Suprapubic skin (tissue), 4 donors: Measurements from ENCODE around the gene TBCE. TPM values are rescaled to one million over a fixed set of nuclear protein-coding genes. Genes with fewer than 3 reads are reported as not detected.

ENCODE experiments used
- DNase-seq, 2 donors: peaks; one replicate each; pipeline ENCODE4 v3.0.0-alpha.2; 2019; ENCODE audit warnings: low spot score in 2 of 2
- H3K27ac ChIP-seq: fragments of 200-600 bp; sonication (generic); one replicate; pipeline ENCODE4 v1.5.1; 2019
- H3K27me3 ChIP-seq: fragments of 200-600 bp; sonication (generic); one replicate; pipeline ENCODE4 v1.5.1; 2019
- H3K36me3 ChIP-seq: fragments of 200-600 bp; sonication (generic); one replicate; pipeline ENCODE4 v1.5.1; 2019
- H3K4me1 ChIP-seq: fragments of 200-600 bp; sonication (generic); one replicate; pipeline ENCODE4 v1.5.1; 2019
- H3K4me3 ChIP-seq: fragments of 200-600 bp; sonication (generic); one replicate; pipeline ENCODE4 v1.5.1; 2019; ENCODE audit warnings: mild to moderate bottlenecking
- H3K9me3 ChIP-seq: fragments of 200-600 bp; sonication (generic); one replicate; pipeline ENCODE4 v1.5.1; 2019
- CTCF ChIP-seq, 2 donors: fragments of 200-600 bp in 1 of 2; fragments of 450-650 bp in 1 of 2; sonication (generic) in 1 of 2; IDR thresholded peaks; one replicate each; pipeline ENCODE4 v1.5.1; 2016 to 2019; ENCODE audit warnings: antibody characterized with exemption in 2 of 2, mild to moderate bottlenecking in 1 of 2, moderate library complexity in 1 of 2
- EP300 ChIP-seq: sonication (generic); formaldehyde crosslinking; IDR thresholded peaks from one replicate; pipeline ENCODE4 v1.6.1; 2017; ENCODE audit warnings: antibody characterized with exemption
- POLR2A ChIP-seq, 2 donors: fragments of 450-650 bp; IDR thresholded peaks; one replicate each; pipeline ENCODE4 v1.6.1; 2017; ENCODE audit warnings: antibody characterized with exemption in 2 of 2, mild to moderate bottlenecking in 2 of 2, moderate library complexity in 2 of 2
- POLR2AphosphoS5 ChIP-seq, 3 donors: sonication (generic); formaldehyde crosslinking; IDR thresholded peaks; one replicate each; pipeline ENCODE4 v1.6.1; 2017; ENCODE audit warnings: antibody characterized with exemption in 3 of 3
- WGBS: methylation state at CpG from one replicate; pipeline ENCODE4 v1.1.5; 2018; 5-methylcytosine and 5-hydroxymethylcytosine counted together
- total RNA-seq, 4 donors: library from RNA; depleted of rRNA; stranded (reverse); fragments of >200 nt; gene quantifications; one replicate each; pipeline ENCODE4 v1.1.0, GENCODE V29; 2016

Gene TBCE
- total RNA-seq, 4 donors from 2014 or later = 12.0 to 33.3 (median 21.1) TPM

DNA sequence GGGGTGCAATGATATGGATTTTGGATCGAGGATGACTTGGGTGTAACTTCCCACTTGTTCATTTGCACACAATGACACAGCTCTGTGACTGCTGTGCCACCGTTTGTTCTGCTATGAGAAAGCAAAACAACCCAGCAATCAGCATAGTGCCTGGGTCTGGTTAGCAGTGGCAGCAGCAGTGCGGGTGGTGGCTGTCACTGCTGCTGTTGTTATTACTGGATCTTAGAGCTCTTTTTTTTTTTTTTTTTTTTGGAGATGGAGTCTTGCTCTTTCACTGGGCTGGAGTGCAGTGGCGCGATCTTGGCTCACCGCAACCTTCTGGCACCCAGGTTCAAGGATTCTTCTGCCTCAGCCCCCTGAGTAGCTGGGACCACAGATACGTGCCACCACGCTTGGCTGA, 56.9 kb downstream of the TBCE start:
- Histone ChIP-seq H3K9me3 (no peaks in the 10 kb centered on the region), H3K27ac (no peak overlapping the region), H3K27me3 (no peaks in the 10 kb centered on the region), H3K4me1 (no peaks in the 10 kb centered on the region), H3K4me3 (no peak overlapping the region), H3K36me3 (no peaks in the 10 kb centered on the region)
- WGBS = 76% methylated on average over 8 of the region's 8 CpGs
- no peak for TF ChIP-seq EP300
- no peak for TF ChIP-seq POLR2AphosphoS5 (IDR thresholded peaks at IDR 0.05)
- no peak for TF ChIP-seq CTCF (IDR thresholded peaks at IDR 0.05)
- no peak for TF ChIP-seq POLR2A (IDR thresholded peaks at IDR 0.05)
- no peak for DNase-seq

DNA sequence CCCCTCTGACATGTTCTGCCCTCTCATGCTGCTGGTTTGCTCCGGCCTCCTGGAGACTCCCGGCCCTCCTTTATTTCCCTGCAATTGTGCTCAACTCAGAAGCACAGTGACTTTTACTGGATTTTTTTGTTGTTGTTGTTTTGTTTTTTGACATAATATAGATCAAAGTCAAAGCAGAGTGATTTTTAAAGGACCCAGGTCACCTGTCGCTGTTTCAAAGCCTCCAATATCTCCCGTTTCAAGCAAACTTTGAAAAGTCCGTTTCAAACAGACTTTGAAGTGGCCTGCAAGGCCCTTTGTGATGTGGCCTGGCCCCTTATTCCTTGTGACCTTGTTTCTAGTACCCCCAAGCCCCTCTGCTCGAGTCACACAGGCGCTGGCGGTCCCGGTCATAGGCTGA, 58.1 kb downstream of the TBCE start:
- 94% methylated on average over 9 of the region's 9 CpGs for WGBS
- Histone ChIP-seq H3K27ac (no peak overlapping the region), H3K36me3 (no peaks in the 10 kb centered on the region), H3K27me3 (no peaks in the 10 kb centered on the region), H3K4me3 (no peak overlapping the region), H3K4me1 (no peaks in the 10 kb centered on the region), H3K9me3 (no peaks in the 10 kb centered on the region)
- TF ChIP-seq EP300 (no peak), POLR2AphosphoS5 (IDR thresholded peaks at IDR 0.05) (no peak), CTCF (IDR thresholded peaks at IDR 0.05) (no peak), POLR2A (IDR thresholded peaks at IDR 0.05) (no peak)
- no peak for DNase-seq

- Histone ChIP-seq H3K27ac (no peak overlapping the region), H3K4me1 (no peaks in the 10 kb centered on the region), H3K4me3 (no peak overlapping the region), H3K27me3 (no peaks in the 10 kb centered on the region), H3K36me3 (no peaks in the 10 kb centered on the region), H3K9me3 (no peaks in the 10 kb centered on the region)
- 95% methylated on average over 4 of the region's 4 CpGs for WGBS
- TF ChIP-seq CTCF (IDR thresholded peaks at IDR 0.05) = no peak
- TF ChIP-seq POLR2A (IDR thresholded peaks at IDR 0.05) = no peak
- no peak for TF ChIP-seq EP300
- no peak for TF ChIP-seq POLR2AphosphoS5 (IDR thresholded peaks at IDR 0.05)
- no peak for DNase-seq
Measured at GRCh38 chr1:235426143-235426542, 58.9 kb downstream of the TBCE start.

DNA sequence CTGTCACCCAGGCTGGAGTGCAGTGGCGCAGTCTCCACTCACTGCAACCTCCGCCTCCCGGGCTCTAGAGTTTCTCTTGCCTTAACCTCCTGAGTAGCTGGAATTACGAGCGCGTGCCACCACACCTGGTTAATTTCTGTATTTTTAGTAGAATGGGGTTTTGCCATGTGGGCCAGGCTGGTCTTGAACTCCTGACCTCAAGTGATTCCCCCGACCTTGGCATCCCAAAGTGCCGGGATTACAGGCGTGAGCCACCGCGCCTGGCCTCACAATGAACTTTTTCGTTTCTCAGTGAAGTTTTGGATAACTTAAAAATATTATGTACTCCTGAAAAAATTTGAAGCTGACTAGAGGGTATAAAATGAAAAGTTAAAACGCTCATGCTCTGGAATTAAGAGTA, 59.5 kb downstream of the TBCE start:
- no peak for DNase-seq
- Histone ChIP-seq H3K36me3 (no peaks in the 10 kb centered on the region), H3K27me3 (no peaks in the 10 kb centered on the region), H3K27ac (no peak overlapping the region), H3K9me3 (no peaks in the 10 kb centered on the region), H3K4me3 (no peak overlapping the region), H3K4me1 (no peaks in the 10 kb centered on the region)
- 95% methylated on average over 13 of the region's 13 CpGs for WGBS
- no peak for TF ChIP-seq CTCF (IDR thresholded peaks at IDR 0.05)
- TF ChIP-seq POLR2AphosphoS5 (IDR thresholded peaks at IDR 0.05) = no peak
- no peak for TF ChIP-seq POLR2A (IDR thresholded peaks at IDR 0.05)
- TF ChIP-seq EP300 = no peak

GRCh38 chr1:235427447-235427846, 60.2 kb downstream of the TBCE start:
- Histone ChIP-seq H3K36me3 (peaks cover 7% of the 10 kb centered on the region), H3K4me1 (no peaks in the 10 kb centered on the region), H3K9me3 (no peaks in the 10 kb centered on the region), H3K27me3 (no peaks in the 10 kb centered on the region), H3K4me3 (no peak overlapping the region), H3K27ac (no peak overlapping the region)
- DNase-seq = no peak
- TF ChIP-seq POLR2A (IDR thresholded peaks at IDR 0.05) (no peak), POLR2AphosphoS5 (IDR thresholded peaks at IDR 0.05) (no peak), CTCF (IDR thresholded peaks at IDR 0.05) (no peak), EP300 (no peak)
- 67% methylated on average over 4 of the region's 4 CpGs for WGBS
